SH-SY5Y (cell line): ENCODE data around the gene RBM14.

Experiments
- GATA2 ChIP-seq: IDR thresholded peaks from 2 replicates; pipeline ENCODE4 v1.6.1; 2011; ENCODE audit warnings: mild to moderate bottlenecking, low read depth, low read length
- GATA3 ChIP-seq: IDR thresholded peaks from 2 replicates; pipeline ENCODE4 v1.6.1; 2011; ENCODE audit warnings: low read depth, mild to moderate bottlenecking, low read length, moderate library complexity

DNA sequence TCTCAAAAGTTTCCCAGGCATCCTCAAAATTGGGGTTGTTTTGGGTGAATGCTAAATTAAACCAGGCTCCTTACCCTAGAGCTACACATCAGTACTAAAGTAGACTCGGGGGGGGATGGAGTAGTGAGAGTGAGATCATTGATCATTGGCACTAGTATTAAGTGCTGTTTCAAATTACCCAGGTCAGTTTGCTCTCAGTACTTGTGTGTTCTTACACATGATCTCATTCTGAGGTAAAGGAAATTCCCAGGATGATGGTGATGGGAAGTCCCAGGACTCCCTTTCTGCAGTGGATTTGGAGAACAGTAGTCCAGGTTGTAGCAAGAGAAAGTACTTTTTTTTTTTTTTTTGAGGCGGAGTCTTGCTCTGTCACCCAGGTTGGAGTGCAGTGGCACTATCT lies 34.6 kb downstream of the RBM14 start:
- TF ChIP-seq GATA2 (no peak), GATA3 (no peak)
